Heart left ventricle (tissue), 13 donors: Measurements from ENCODE around the gene RFX1.
A peak's percentile ranks its signal among the peaks of the same experiment; 100 is the strongest.
"Not testable (repeated sequence)": the region's sequence is repeated elsewhere in the genome, so short reads cannot be mapped to it uniquely, and the experiment has no call there.

Source experiments
- CTCF ChIP-seq, 12 donors: fragments of 200-600 bp; sonication (generic) in 4 of 12; IDR thresholded peaks; one replicate each; pipeline versions ENCODE4 v1.5.0 to v1.8.0; 2018 to 2022; ENCODE audit warnings: antibody characterized with exemption in 12 of 12, mild to moderate bottlenecking in 5 of 12
- POLR2A ChIP-seq, 2 donors: fragments of 450-650 bp; IDR thresholded peaks; one replicate each; pipeline ENCODE4 v1.6.1; 2017; ENCODE audit warnings: antibody characterized with exemption in 2 of 2, mild to moderate bottlenecking in 2 of 2, moderate library complexity in 2 of 2
- donor health status: ischemic (EF 13 %, LVEDD 7.1; RV severe dilation, severe dysfunction).
- donor health status: DM: no; HTN: yes; CAD: no.
- donor health status: DM: no; HTN: no; CAD: no.
- donor health status: ischemic (EF 25% LVEDD 6.9; RV normal size, moderate dysfunction).
- donor health status: ischemic (EF 25% LVEDD 5.7; RV mildly dilated, moderate dysfunction).
- donor health status: ischemic (EF 35%, LVEDD 5.7; RV mildly dilated, moderate dysfunction).
- donor health status: nonischemic (EF 11% LVEDD 7.7; RV severe dilation, severe dysfunction).
- donor health status: DM: yes; HTN: yes; CAD: no.
- donor health status: PGD.
- donor health status: ischemic (EF 29% LVEDD 5.4; RV normal size, mild dysfunction).
- donor health status: nonischemic (EF 23%, LVEDD 6.1; RV moderate dilation, normal function).

DNA sequence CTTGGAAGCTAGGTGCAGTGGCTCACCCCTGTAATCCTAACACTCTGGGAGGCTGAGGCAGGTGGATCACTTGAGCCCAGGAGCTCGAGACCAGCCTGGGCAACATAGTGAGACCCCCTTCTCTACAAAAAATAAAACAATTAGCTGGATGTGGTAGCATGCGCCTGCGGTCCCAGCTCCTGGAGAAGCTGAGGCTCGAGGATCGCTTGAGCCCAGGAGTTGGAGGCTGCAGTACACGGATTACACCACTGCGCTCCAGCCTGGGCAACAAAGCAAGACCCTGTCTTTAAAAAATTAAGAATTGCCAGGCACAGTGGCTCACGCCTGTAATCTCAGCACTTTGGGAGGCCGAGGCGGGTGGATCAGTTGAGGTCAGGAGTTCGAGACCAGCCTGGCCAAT is 44.8 kb upstream of the RFX1 start:
- TF ChIP-seq CTCF (IDR thresholded peaks at IDR 0.05): peak in 1 of 12 donors; percentile 13
- TF ChIP-seq POLR2A (IDR thresholded peaks at IDR 0.05): not testable (repeated sequence)
